Measurements from ENCODE around the gene BCAP31. TPM values are rescaled to one million over a fixed set of nuclear protein-coding genes. Genes with fewer than 3 reads are reported as not detected.

The BCAP31 gene
- total RNA-seq, 2 donors from 2014 or later, result 64.6 TPM

DNA sequence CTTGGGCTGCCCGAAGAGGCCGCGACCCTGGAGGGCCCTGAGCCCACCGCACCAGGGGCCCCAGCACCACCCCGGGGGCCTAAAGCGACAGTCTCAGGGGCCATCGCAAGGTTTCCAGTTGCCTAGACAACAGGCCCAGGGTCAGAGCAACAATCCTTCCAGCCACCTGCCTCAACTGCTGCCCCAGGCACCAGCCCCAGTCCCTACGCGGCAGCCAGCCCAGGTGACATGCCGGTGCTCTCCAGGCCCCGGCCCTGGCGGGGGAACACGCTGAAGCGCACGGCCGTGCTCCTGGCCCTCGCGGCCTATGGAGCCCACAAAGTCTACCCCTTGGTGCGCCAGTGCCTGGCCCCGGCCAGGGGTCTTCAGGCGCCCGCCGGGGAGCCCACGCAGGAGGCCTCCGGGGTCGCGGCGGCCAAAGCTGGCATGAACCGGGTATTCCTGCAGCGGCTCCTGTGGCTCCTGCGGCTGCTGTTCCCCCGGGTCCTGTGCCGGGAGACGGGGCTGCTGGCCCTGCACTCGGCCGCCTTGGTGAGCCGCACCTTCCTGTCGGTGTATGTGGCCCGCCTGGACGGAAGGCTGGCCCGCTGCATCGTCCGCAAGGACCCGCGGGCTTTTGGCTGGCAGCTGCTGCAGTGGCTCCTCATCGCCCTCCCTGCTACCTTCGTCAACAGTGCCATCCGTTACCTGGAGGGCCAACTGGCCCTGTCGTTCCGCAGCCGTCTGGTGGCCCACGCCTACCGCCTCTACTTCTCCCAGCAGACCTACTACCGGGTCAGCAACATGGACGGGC, 1.0 kb upstream of the BCAP31 start:
- WGBS, 2 donors, result 0 to 27% methylated on average over 1 to 19 of the region's 55 CpGs
- DNase-seq (peak in 3 of 4 donors; percentile 21 to 37 (median 27)), ATAC-seq (no peak)
- H3K27ac ChIP-seq, result peak overlapping the region; percentile 63 to 92 (median 87)
- no peaks in the 10 kb centered on the region for H3K27me3 ChIP-seq
- peak overlapping the region; percentile 10 to 36 for H3K4me3 ChIP-seq
- H3K36me3 ChIP-seq (replicated peaks in 1 of 2; ENCODE audit: insufficient read depth in 1 of 2, low read depth in 2 of 2), result no peaks in the 10 kb centered on the region
- TF ChIP-seq POLR2A (IDR thresholded peaks at IDR 0.05), result no peak
- TF ChIP-seq, protein P1, sequence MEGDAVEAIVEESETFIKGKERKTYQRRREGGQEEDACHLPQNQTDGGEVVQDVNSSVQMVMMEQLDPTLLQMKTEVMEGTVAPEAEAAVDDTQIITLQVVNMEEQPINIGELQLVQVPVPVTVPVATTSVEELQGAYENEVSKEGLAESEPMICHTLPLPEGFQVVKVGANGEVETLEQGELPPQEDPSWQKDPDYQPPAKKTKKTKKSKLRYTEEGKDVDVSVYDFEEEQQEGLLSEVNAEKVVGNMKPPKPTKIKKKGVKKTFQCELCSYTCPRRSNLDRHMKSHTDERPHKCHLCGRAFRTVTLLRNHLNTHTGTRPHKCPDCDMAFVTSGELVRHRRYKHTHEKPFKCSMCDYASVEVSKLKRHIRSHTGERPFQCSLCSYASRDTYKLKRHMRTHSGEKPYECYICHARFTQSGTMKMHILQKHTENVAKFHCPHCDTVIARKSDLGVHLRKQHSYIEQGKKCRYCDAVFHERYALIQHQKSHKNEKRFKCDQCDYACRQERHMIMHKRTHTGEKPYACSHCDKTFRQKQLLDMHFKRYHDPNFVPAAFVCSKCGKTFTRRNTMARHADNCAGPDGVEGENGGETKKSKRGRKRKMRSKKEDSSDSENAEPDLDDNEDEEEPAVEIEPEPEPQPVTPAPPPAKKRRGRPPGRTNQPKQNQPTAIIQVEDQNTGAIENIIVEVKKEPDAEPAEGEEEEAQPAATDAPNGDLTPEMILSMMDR (IDR thresholded peaks at IDR 0.05), result no peak
- intact Hi-C loops (cut with DNase I), result no loop called here
- no peaks in the 10 kb centered on the region for H3K9me3 ChIP-seq
- H3K4me1 ChIP-seq, result peaks cover 70% of the 10 kb centered on the region

DNA sequence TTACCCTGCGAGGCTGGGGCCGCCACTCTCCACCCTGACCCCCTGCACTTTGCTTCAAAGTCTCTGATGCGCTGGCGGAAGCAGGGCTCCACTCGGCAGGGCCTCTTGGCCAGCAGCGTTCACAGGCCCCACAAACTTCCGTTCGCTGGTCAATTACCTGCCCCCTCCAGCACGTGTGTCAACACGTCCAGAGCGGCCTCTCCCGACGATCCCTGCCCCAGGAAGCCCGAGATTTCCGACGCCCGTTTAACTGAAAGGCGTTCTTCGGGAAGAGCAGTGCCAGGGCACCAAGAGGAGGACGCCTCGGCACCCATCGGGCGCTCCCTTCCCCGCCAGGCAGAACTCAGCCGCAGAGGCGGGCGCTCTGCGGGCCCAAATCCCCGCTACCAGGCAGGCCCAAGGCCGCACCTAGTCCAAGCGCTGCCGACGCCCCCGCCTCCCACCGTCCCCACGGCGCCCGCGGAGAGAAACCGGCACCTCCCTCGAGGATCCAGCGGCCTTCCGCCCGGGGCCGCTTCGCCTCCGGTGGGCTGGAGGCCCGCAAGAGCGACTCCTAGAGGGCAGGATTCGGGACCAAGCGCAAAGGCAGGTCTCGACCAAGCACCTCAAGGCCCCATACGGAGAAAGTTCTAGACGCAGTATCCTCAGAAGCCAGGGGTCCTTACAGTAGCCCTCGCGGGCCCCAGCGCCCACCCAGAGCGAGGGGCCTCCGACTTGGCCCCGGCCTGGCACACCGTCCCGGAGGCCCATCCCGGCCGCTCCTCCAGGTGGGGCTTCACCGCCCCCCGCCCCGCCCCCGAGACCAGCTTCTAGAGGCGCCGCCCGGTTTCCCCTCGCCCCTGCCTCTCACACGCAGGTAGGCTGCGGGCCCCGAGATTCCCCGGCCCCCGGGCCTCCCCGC, 586 bp downstream of the BCAP31 start:
- H3K27me3 ChIP-seq, result no peaks in the 10 kb centered on the region
- TF ChIP-seq, protein P1 (IDR thresholded peaks at IDR 0.05), result peak in 2 of 7 experiments; percentile 2 to 18
- peak in 1 of 3 donors; percentile 9 for TF ChIP-seq POLR2A (IDR thresholded peaks at IDR 0.05)
- H3K4me1 ChIP-seq, result peaks cover 79% of the 10 kb centered on the region
- no peak for ATAC-seq
- H3K9me3 ChIP-seq, result no peaks in the 10 kb centered on the region
- no peaks in the 10 kb centered on the region for H3K36me3 ChIP-seq (replicated peaks in 1 of 2; ENCODE audit: insufficient read depth in 1 of 2, low read depth in 2 of 2)
- H3K27ac ChIP-seq, result peak overlapping the region; percentile 48 to 92 (median 87)
- WGBS, 2 donors, result 0 to 1% methylated on average over 5 to 38 of the region's 78 CpGs
- peak overlapping the region; percentile 16 to 58 for H3K4me3 ChIP-seq
- DNase-seq, result peak; percentile 37 to 51 (median 45)
- intact Hi-C loops (cut with DNase I), result no loop called here

DNA sequence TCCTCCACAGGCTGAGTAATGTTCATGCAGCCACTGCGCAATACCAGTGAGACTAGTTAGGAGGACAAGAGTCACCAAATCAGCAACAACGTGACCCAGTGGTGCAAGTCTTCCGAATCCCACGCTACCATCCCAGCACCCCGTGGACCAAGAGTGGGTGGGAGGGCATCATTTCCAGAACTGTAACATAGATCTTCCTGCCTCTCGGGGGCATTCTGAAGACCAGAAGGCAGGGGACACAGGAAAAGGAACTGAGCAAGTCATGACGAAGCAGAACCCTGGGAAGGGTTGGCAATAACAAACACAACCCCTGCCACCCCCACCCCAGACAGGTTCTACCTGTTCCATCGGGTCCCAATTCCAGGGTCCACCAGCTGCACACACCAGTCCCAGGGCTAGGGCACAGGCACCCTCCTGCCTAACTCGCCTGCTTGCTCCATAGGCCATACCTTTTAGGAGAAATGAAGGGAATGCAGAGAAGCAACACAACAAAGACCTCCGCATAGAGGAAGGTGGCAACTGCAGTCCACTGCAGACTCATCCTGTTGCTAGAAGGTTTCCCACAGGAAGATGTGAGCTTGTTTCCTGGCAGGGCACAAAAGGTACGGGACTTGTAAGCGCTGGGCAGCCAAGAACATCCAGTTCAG, 1.4 kb downstream of the BCAP31 start:
- ATAC-seq (no peak), DNase-seq (peak; percentile 38 to 60 (median 48))
- H3K27ac ChIP-seq, result peak overlapping the region; percentile 45 to 92 (median 87)
- TF ChIP-seq, protein P1 (IDR thresholded peaks at IDR 0.05), result no peak
- TF ChIP-seq POLR2A (IDR thresholded peaks at IDR 0.05), result peak in 1 of 3 donors; percentile 19
- intact Hi-C loops (cut with DNase I), result no loop called here
- H3K4me3 ChIP-seq, result peak overlapping the region; percentile 16 to 58
- H3K9me3 ChIP-seq, result no peaks in the 10 kb centered on the region
- WGBS, 2 donors, result 15% methylated on average over 12 of the region's 12 CpGs; no CpG with 5 or more reads in 1 of the 2 donors
- H3K36me3 ChIP-seq (replicated peaks in 1 of 2; ENCODE audit: insufficient read depth in 1 of 2, low read depth in 2 of 2), result no peaks in the 10 kb centered on the region
- peaks cover 72% of the 10 kb centered on the region for H3K4me1 ChIP-seq
- H3K27me3 ChIP-seq, result no peaks in the 10 kb centered on the region

DNA sequence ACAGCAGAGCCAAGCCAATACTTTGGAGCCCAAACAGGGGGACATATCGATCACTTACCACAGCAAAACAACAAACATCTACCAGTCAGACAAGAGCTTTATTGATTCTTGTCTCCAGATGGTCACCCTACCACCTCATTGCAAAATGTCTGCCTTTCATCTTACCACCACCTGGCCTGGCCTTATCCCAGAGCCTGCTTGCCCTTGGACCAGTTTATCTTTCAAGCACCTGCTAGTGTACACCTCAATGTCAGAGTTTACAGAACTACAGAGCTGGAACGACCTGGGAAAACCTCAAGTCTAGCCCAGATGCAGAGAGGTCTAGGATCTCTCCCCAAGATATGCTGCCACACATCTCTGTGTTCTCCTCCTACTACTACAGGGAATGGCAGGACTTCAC, 4.5 kb downstream of the BCAP31 start:
- WGBS, 2 donors, result 50% methylated on average over 1 to 2 of the region's 2 CpGs
- Histone ChIP-seq H3K36me3 (replicated peaks in 1 of 2; ENCODE audit: insufficient read depth in 1 of 2, low read depth in 2 of 2) (peaks cover 0 to 3% of the 10 kb centered on the region in 2 donors), H3K27ac (peak overlapping the region; percentile 25 to 81 (median 66)), H3K4me3 (no peak overlapping the region), H3K27me3 (no peaks in the 10 kb centered on the region), H3K4me1 (peaks cover 41% of the 10 kb centered on the region), H3K9me3 (no peaks in the 10 kb centered on the region)
- intact Hi-C loops (cut with DNase I), result no loop called here
- TF ChIP-seq POLR2A (IDR thresholded peaks at IDR 0.05), result no peak
- ATAC-seq, result peak; percentile 39
- peak; percentile 54 to 83 (median 71) for DNase-seq
